ENCODE measurements around the gene AMIGO1.
A peak's percentile ranks its signal among the peaks of the same experiment; 100 is the strongest.

AMIGO1 gene

GRCh38 chr1:109502364-109502851, 7.1 kb downstream of the AMIGO1 start:
- DNase-seq (ENCODE audit: low read depth in 2 of 2), result no peak

DNA sequence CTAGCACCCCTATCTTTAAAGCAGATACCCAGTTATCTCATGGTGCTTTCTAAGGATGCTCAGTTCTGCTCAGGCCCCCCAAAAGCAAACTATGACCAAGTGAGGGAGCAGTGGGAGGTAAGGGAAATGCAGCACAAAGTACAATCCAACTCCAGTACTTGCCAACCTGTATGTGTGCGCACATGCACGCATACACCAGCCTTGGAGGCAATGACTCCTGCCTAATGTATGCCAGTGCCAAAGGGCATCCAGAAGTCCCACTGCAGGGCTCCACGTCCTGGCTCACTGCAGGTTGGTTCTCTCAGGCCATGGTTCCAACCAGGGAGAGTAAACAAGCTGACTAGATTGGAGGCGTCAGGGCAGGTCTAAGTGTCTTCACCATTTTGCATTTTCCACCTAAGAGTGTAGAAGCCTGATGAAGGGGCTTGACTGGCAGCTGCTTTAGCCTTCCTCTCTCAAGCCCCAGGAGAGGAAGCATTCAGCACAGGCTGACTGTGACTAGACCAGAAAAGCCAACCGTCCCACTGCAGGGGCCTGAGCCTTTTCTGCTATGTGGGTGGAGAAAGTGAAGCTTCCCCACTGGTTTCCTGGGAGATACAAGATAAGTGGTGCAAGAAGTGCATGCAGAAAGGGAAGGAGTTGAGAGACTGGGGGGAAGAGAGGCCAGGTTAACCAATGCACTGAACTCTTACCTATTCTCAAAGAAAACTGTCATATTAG, 7.7 kb downstream of the AMIGO1 start:
- DNase-seq (ENCODE audit: low read depth in 2 of 2), result no peak

DNA sequence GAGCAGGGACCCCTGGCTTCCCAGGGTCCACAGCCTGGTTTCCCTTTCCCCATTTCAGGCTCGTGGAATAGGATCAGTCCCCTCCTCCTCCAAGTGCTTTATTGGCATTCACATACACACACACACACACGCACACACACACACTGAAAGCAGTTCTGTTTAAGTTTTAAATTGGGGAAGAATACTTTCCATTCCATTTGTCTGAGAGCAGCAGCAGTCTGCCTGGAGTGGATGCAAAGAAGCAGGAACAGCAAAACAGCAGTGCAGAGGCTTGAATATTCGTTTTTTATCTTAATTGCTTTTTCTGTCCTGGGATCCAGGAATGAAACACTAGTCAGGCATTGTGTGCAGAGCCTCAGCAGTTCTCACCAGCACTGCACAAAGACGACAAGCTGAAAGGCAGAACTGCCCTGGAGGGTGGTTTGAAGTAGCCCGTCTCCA, 8.6 kb downstream of the AMIGO1 start:
- peak; percentile 47 to 48 for DNase-seq (ENCODE audit: low read depth in 2 of 2)

DNA sequence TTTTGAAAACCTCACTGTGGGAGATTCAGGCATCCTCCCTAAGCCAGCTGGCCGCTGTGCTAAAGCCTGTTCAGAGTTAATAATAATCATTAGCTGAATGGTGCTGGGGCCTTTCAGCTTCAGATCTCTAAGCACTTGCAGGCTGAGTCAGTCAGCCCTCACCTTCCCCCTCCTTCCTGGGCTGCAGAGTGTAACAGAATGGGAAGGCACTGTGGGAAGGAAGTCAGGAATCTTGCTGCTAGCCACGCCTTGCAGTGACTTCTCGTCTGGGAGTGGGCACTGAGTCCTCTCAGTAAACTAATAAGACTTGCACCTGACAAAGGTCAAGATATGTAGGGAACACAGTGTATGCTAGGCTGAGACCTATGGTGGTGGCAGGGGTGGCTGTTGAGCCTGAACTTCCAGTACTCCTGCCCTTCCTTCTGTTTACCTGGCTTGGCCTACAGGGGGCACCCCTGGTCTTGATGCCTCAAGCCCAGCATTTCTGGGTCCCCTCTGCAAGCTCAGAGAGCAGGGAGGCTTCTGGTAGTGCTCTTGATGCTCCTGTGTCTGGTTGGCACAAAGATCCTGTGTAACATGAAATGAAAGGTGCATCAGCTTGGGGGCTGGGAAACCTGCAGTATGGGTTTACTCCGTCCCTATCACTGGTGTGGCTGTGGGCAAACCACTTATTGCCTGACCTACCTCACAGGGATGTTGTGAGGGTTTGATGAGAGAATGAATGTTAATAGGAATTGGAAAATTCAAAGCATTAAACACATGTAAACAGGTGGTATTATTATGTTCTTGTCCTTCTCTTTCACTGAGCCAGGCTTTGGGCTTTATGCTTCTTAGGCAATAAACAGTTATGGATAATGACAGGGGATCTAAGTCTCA, 9.6 kb downstream of the AMIGO1 start:
- DNase-seq (ENCODE audit: low read depth in 2 of 2), result no peak

DNA sequence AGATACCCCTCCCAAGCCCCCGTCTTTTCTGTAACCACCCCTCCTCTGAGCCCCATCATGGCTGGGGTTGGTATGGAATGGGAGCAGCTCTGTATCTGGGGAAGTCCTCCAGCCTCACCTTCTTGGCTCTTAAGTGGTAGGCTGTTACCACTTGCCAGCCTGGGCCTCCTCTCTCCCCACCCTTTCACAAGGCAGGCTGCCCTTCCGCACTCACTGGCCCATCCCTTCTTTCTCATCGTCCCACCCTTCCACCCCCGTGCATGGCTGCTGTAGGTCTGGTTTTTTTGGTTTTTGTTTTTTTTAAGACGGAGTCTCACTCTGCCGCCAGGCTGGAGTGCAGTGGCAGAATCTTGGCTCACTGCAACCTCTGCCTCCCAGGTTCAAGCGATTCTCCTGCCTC, 10.4 kb downstream of the AMIGO1 start:
- no peak for DNase-seq (ENCODE audit: low read depth in 2 of 2)

- no peak for DNase-seq (ENCODE audit: low read depth in 2 of 2)
Observed at GRCh38 chr1:109498161-109498801, 11.2 kb downstream of the AMIGO1 start.

GRCh38 chr1:109497449-109498160, 11.9 kb downstream of the AMIGO1 start:
- no peak for DNase-seq (ENCODE audit: low read depth in 2 of 2)

DNA sequence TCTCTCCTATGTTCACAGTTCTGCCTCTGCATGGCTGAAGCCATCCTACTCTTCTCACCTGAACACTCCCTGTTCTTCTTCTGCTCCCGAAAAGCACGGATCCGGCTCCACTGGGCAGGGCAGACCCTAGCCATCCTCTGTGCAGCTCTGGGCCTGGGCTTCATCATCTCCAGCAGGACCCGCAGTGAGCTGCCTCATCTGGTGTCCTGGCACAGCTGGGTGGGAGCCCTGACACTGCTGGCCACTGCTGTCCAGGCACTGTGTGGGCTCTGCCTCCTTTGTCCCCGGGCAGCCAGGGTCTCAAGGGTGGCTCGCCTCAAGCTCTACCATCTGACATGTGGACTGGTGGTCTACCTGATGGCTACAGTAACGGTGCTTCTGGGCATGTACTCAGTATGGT, 13.8 kb downstream of the AMIGO1 start:
- no peak for DNase-seq (ENCODE audit: low read depth in 2 of 2)

DNA sequence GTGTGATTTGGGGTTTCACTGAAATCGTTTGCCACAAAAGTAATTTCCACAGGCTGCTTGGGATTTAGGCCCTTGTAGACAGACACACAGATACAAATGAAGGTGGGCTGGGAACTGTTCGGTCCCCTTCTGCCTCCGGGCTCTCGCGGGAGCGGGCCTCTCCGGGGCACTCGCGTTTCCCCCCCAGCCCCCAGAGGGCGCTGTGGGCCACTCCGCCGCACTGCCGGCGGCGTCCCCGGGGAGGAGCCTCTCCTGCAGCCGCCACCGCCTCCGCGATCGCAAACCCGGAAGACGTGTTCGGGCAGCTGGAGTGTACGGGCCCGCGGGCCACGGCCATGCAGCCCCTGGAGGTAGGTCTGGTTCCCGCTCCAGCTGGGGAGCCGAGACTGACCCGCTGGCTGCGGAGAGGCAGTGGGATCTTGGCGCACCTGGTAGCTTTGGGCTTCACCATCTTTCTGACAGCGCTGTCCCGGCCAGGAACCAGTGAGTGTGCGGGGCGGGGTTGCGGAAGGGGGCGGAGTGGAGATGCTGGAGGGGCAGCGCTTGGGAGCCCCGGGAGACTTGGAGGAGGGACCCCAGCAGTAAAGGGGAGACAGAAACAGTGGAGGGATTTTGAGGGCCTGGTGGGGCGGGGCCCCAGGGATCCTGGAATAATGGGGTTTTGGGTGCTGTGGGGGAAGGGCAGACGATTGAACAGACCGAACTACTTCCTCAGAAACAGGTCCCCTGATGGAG, 15.6 kb downstream of the AMIGO1 start, which contains the start of gene CYB561D1:
TSS of gene CYB561D1 (plus strand) at position 290 of the 735 bp plus-strand sequence. CDS start at position 336, 46 bp downstream.
- DNase-seq (ENCODE audit: low read depth in 2 of 2), result peak; percentile 48 to 51

GRCh38 chr1:109493227-109493626, 16.3 kb downstream of the AMIGO1 start:
- DNase-seq (ENCODE audit: low read depth in 2 of 2), result no peak

DNA sequence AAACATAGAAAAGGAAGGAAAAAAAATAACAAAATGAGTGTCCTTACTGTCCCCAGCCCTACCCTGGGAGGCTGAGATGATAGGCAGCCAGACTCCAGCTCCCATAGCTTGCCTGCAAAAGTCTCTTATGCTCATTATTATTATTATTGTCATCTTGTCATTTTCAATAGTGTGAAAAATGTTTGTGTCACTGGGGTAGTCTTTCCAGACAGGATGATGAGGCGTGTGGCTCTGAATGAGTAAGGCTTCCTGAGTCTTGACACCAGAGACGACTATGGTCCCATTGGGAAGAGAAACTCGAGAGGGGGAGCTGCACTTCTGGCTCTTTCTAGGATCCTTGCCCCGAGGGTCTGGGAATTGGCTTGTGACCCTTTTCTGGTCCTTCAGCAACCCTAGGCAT, 16.7 kb downstream of the AMIGO1 start:
- no peak for DNase-seq (ENCODE audit: low read depth in 2 of 2)

DNA sequence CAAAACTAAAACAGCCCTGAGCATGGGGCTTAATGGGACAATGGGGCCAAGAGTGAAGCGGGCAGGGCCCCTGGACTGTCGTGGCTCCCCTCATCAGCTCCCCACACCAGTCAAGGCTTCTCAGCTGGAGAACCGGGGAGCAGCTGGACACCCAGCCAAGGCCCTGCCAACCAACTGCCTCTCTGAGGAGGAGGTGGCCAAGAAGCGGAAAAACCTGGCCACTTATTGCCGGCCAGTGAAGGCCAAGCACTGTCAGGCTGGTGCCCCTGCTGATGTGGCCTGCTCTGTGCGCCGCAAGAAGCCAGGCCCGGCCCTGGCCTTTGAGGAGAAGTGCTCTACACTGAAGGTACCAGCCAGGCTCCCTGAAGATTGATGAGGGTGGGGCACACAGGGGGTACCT, 18.2 kb downstream of the AMIGO1 start:
- no peak for DNase-seq (ENCODE audit: low read depth in 2 of 2)

- no peak for DNase-seq (ENCODE audit: low read depth in 2 of 2)
Observed at GRCh38 chr1:109490934-109491302, 18.6 kb downstream of the AMIGO1 start.

DNA sequence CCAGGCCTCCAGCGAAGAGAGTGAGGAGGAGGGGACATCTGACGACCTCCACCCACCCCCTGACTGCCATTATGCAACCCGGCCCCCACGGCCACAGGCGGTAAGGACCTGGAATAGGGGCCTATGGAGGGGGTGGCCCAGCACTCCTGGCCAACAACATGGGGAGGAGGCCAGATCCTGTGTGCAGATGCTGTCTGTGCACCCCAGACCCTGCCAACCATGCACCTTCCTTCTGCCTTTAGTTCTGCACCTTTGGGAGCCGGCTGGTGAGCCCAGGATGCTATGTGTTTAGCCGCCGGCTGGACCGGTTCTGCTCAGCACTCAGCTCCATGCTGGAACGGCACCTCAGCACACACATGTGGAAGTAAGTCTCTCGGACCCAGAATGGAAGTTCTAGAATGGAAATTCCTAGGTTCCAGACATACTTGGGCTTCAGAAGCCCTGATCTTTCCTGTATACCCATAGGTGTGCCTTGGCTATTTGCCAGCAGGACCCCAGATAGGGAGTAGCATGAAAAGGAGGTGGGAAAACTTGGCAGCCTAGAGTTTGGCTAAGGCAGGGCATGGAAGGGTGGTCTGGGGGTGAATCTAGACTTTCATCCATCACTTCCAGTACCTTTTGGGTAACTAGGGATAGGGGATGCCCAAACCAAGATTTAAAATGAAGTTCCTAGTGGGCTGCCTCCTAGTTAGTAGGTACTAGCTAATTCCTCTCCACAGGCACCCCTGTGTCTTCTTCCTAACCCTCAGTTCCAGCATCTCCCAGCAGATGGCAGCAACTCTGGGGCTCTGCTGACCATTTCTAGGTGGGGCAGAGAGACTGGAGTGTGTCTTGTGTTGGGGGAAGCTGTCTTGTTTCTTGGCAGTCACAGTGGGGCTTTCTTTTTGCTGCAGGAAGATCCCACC, 19.2 kb downstream of the AMIGO1 start:
- DNase-seq (ENCODE audit: low read depth in 2 of 2), result peak; percentile 20 to 21

- no peak for DNase-seq (ENCODE audit: low read depth in 2 of 2)
Observed at GRCh38 chr1:109488696-109489095, 20.8 kb downstream of the AMIGO1 start.

DNA sequence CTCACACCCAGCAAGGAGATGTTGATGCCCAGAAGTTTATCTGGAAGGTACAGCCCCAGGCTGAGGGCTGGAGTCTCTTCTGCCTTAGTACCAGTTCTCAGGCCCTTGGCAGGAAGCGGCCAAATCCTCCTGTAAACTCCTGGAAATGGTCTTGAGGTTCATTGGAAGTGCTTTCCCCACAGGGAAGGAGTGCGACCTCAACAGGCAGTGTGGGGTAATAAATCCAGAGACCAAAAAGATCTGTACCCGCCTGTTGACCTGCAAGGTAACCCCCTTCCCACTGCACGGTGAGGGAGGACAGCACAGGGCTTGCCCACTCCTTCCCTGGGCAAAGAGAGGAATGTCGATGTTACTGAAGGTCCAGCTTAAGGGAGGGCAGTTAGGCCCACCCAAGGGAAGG, 21.3 kb downstream of the AMIGO1 start:
- no peak for DNase-seq (ENCODE audit: low read depth in 2 of 2)

DNA sequence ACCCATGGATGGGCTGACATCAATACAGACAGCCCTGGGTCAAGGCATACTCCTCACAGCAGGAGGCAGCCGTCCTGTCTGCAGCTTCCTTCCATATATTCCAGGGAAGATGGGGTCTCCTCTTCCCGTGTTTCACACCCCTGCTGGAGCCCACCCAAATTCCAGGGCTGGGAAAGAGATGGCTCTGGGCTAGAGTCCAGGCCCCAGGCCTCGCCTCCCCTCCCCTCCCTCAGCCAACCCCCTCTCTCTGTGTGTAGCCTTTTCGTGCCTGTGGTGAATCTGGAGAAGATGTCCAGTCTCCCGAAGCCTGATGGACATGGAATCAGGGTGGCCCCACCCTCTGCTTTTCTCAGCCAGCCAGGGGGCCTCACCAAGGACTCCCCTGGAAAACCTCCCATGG, 22.3 kb downstream of the AMIGO1 start:
- DNase-seq (ENCODE audit: low read depth in 2 of 2), result no peak

DNA sequence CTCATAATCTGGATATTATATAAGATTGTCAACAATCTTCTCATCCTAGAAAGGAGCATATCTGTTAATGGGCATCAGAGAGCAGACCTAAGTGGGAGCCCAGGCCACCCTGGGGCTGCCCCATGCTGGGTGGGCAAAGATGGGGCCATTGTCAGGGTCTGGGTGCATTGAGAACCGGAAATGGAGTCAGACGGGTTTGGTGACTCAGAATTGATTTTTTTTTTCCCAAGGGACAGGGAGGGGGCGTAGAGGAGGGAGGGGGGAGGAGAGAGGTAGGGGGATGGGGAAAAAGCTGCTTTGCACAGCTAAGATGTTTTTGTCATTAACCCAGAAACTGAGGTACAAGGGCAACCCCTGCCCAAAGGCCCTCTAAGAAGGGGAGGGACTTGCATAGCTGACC, 24.5 kb downstream of the AMIGO1 start:
- DNase-seq (ENCODE audit: low read depth in 2 of 2), result no peak

DNA sequence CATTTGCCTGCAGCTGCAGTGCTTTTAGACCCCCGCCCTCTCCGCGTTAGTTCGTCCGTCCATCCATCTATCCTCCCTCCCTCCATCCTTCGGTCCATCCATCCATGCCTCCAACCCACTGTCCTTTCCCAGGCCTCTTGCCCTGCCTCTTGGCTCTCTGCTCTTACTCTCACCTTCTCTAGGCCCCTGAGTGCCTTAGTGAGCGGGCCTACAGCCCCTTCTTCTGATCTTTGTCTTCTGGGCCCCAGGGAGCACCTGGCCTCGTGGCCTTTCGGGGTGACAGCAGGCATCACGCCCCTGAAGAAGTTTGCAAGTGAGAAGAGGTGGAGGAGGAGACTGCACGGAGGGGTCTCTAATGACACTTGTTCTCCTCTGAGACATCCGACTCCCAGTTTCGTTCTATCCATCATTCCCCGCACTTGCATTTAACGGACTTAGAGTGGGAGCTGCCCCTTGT, 25.0 kb downstream of the AMIGO1 start:
- no peak for DNase-seq (ENCODE audit: low read depth in 2 of 2)

Data from fibroblast of skin of left biceps (primary cell).